WTC11 (cell line): Measurements from ENCODE around the gene ADK. TPM values are rescaled to one million over a fixed set of nuclear protein-coding genes. Genes with fewer than 3 reads are reported as not detected.

ENCODE experiments used
- ATAC-seq: fragments of 200-7000 bp; cut with Tn5 transposase; 2 replicates; pipeline ENCODE4 v1.10.0; 2021; ENCODE audit warnings: mild to moderate bottlenecking, moderate library complexity
- CTCF ChIA-PET: fragments of 300-600 bp; sonication (Branson Sonifier 250); formaldehyde crosslinking; loops from one replicate; lab custom pipeline; 2021; ENCODE audit warnings: antibody characterized with exemption; lab: Charles Lee
- POLR2A ChIA-PET: fragments of 350-600 bp; sonication (Branson Sonifier 250); formaldehyde crosslinking; loops from one replicate; lab custom pipeline; 2021; ENCODE audit warnings: antibody characterized with exemption; lab: Charles Lee
- DNase-seq: peaks from one replicate; pipeline ENCODE4 v3.0.0; 2021; ENCODE audit warnings: low spot score
- H3K27ac Mint-ChIP-seq: 2 replicates; pipeline ENCODE4 v1.8.0; 2021; ENCODE audit warnings: mixed read lengths
- H3K27me3 Mint-ChIP-seq: 2 replicates; pipeline ENCODE4 v1.8.0; 2021; ENCODE audit warnings: low read depth, mild to moderate bottlenecking, moderate library complexity, mixed read lengths
- H3K36me3 Mint-ChIP-seq: 2 replicates; pipeline ENCODE4 v1.8.0; 2021; ENCODE audit warnings: mixed read lengths
- H3K4me1 Mint-ChIP-seq: 2 replicates; pipeline ENCODE4 v1.8.0; 2022; ENCODE audit warnings: mixed read lengths
- H3K4me3 Mint-ChIP-seq: 2 replicates; pipeline ENCODE4 v1.8.0; 2021; ENCODE audit warnings: mild to moderate bottlenecking, moderate library complexity, mixed read lengths
- H3K9me3 Mint-ChIP-seq: 2 replicates; pipeline ENCODE4 v1.8.0; 2021; ENCODE audit warnings: mixed read lengths
- AR ChIP-seq: fragments of 250-450 bp; sonication (Bioruptor Pico); IDR thresholded peaks from 2 replicates; pipeline ENCODE4 v1.9.0; 2021; ENCODE audit warnings: mild to moderate bottlenecking
- ARID4B ChIP-seq: sonication (generic); formaldehyde crosslinking; IDR thresholded peaks from 2 replicates; pipeline ENCODE4 v1.8.0; 2023; ENCODE audit warnings: missing genetic modification reagents, mild to moderate bottlenecking, borderline replicate concordance
- ATF6 ChIP-seq: sonication (generic); formaldehyde crosslinking; IDR thresholded peaks from 2 replicates; pipeline ENCODE4 v1.8.1; 2023; ENCODE audit warnings: mild to moderate bottlenecking, missing genetic modification reagents
- CBFB ChIP-seq: sonication (generic); formaldehyde crosslinking; IDR thresholded peaks from 2 replicates; pipeline ENCODE4 v1.8.1; 2022; ENCODE audit warnings: mild to moderate bottlenecking, low read depth, missing genetic modification reagents
- EMX1 ChIP-seq: fragments of 250-450 bp; sonication (Bioruptor Pico); IDR thresholded peaks from 2 replicates; pipeline ENCODE4 v1.8.0; 2021; ENCODE audit warnings: mild to moderate bottlenecking
- FOXP4 ChIP-seq: sonication (generic); formaldehyde crosslinking; IDR thresholded peaks from 2 replicates; pipeline ENCODE4 v1.8.0; 2022; ENCODE audit warnings: mild to moderate bottlenecking, missing genetic modification reagents
- GTF2I ChIP-seq: fragments of 250-450 bp; sonication (Bioruptor Pico); conservative IDR thresholded peaks from 2 replicates; pipeline ENCODE4 v1.4.0; 2021; ENCODE audit warnings: mild to moderate bottlenecking
- MAX ChIP-seq: sonication (generic); formaldehyde crosslinking; IDR thresholded peaks from 2 replicates; pipeline ENCODE4 v1.8.0; 2022; ENCODE audit warnings: mild to moderate bottlenecking, missing genetic modification reagents
- NFYB ChIP-seq: sonication (generic); formaldehyde crosslinking; conservative IDR thresholded peaks from 2 replicates; pipeline ENCODE4 v1.8.0; 2022; ENCODE audit warnings: low read depth, missing genetic modification reagents
- PRDM15 ChIP-seq: sonication (generic); formaldehyde crosslinking; IDR thresholded peaks from 2 replicates; pipeline ENCODE4 v1.8.0; 2022; ENCODE audit warnings: missing genetic modification reagents
- TP53 ChIP-seq: sonication (generic); formaldehyde crosslinking; IDR thresholded peaks from 2 replicates; pipeline ENCODE4 v1.8.1; 2023; ENCODE audit warnings: mild to moderate bottlenecking, missing genetic modification reagents
- ZBTB21 ChIP-seq: sonication (generic); formaldehyde crosslinking; IDR thresholded peaks from 2 replicates; pipeline ENCODE4 v1.8.1; 2023; ENCODE audit warnings: mild to moderate bottlenecking, missing genetic modification reagents, borderline replicate concordance
- ZBTB43 ChIP-seq: sonication (generic); formaldehyde crosslinking; IDR thresholded peaks from 2 replicates; pipeline ENCODE4 v1.8.1; 2023; ENCODE audit warnings: mild to moderate bottlenecking, missing genetic modification reagents
- ZMAT4 ChIP-seq: fragments of 250-450 bp; sonication (Bioruptor Pico); IDR thresholded peaks from 2 replicates; pipeline ENCODE4 v1.9.0; 2021; ENCODE audit warnings: mild to moderate bottlenecking
- ZNF281 ChIP-seq: sonication (generic); formaldehyde crosslinking; IDR thresholded peaks from 2 replicates; pipeline ENCODE4 v1.8.0; 2023; ENCODE audit warnings: mild to moderate bottlenecking, missing genetic modification reagents
- total RNA-seq: library from RNA; stranded (reverse); gene quantifications from 3 replicates; pipeline ENCODE4 v1.2.3, GENCODE V29; 2021

Gene ADK
- total RNA-seq, 1 experiment from 2014 or later: 32.7 TPM

GRCh38 chr10:74434547-74434946, 283.5 kb downstream of the ADK start (continued):
- TF ChIP-seq ZBTB21: no peak
- no peak for TF ChIP-seq ATF6
- TF ChIP-seq TP53 (CRISPR knock-in tag): no peak
- TF ChIP-seq AR (CRISPR knock-in tag): no peak
- TF ChIP-seq ZMAT4 (CRISPR knock-in tag): no peak
- TF ChIP-seq, all 79 proteins: peak for 0

GRCh38 chr10:74436523-74437170, 285.6 kb downstream of the ADK start:
- ChIA-PET POLR2A (no interaction called here), CTCF (interaction anchor here (0.7 kb wide), 1 partner anchor 355 kb away, joined by 3 read pairs; no protein-coding TSS in a partner anchor)
- Mint-ChIP-seq H3K4me3 (no peak overlapping the region), H3K4me1 (peaks cover 37% of the 10 kb centered on the region), H3K9me3 (no peaks in the 10 kb centered on the region), H3K36me3 (no peaks in the 10 kb centered on the region), H3K27ac (no peak overlapping the region), H3K27me3 (no peaks in the 10 kb centered on the region)
- DNase-seq (no peak), ATAC-seq (no peak)
- TF ChIP-seq FOXP4 (CRISPR knock-in tag) (no peak), NFYB (CRISPR knock-in tag) (no peak), MAX (no peak), PRDM15 (no peak), CBFB (CRISPR knock-in tag) (no peak), GTF2I (CRISPR knock-in tag) (no peak), ZBTB43 (no peak), ARID4B (CRISPR knock-in tag) (no peak), EMX1 (no peak), ZNF281 (CRISPR knock-in tag) (no peak)
